ENCODE measurements around the gene LPXN.

LPXN gene

GRCh38 chr11:58615559-58615958, 39.9 kb upstream of the LPXN start:
- Histone ChIP-seq H3K9me2 (replicated peaks; ENCODE audit: low read depth, low read length) (no peaks in the 10 kb centered on the region), H3K4me2 (ENCODE audit: low read depth, low read length, poor library complexity, severe bottlenecking) (no peak overlapping the region), H3K36me3 (ENCODE audit: insufficient read depth, low read length) (peaks cover 100% of the 10 kb centered on the region), H3K27me3 (ENCODE audit: insufficient read depth, low read length, poor library complexity, severe bottlenecking) (no peaks in the 10 kb centered on the region), H2AFZ (ENCODE audit: low read length) (no peak overlapping the region), H3K4me1 (ENCODE audit: insufficient read depth, low read length, poor library complexity, severe bottlenecking) (no peaks in the 10 kb centered on the region), H4K20me1 (ENCODE audit: insufficient read depth, low read length, poor library complexity, severe bottlenecking) (peaks cover 4% of the 10 kb centered on the region), H3F3A (ENCODE audit: low read depth) (no peaks in the 10 kb centered on the region), H3K9ac (ENCODE audit: low read depth, low read length, poor library complexity, severe bottlenecking) (no peak overlapping the region), H3K79me2 (ENCODE audit: insufficient read depth, low read length) (peaks cover 7% of the 10 kb centered on the region; the same call in 1 of the 2 replicates), H3K9me3 (ENCODE audit: insufficient read depth, low read depth, low read length) (no peaks in the 10 kb centered on the region), H3K4me3 (ENCODE audit: low read length, poor library complexity, severe bottlenecking) (no peak overlapping the region)
- TF ChIP-seq CTCF (conservative IDR thresholded peaks at IDR 0.05; ENCODE audit: low read length) (no peak), EZH2phosphoT487 (IDR thresholded peaks at IDR 0.05; ENCODE audit: borderline replicate concordance) (no peak)

- no peak overlapping the region for H2AFZ ChIP-seq (ENCODE audit: low read length)
- TF ChIP-seq CTCF (conservative IDR thresholded peaks at IDR 0.05; ENCODE audit: low read length) (no peak), EZH2phosphoT487 (IDR thresholded peaks at IDR 0.05; ENCODE audit: borderline replicate concordance) (no peak)
- H3K4me1 ChIP-seq (ENCODE audit: insufficient read depth, low read length, poor library complexity, severe bottlenecking): no peaks in the 10 kb centered on the region
- H3K27me3 ChIP-seq (ENCODE audit: insufficient read depth, low read length, poor library complexity, severe bottlenecking): no peaks in the 10 kb centered on the region
- peaks cover 20% of the 10 kb centered on the region for H4K20me1 ChIP-seq (ENCODE audit: insufficient read depth, low read length, poor library complexity, severe bottlenecking)
- no peaks in the 10 kb centered on the region for H3F3A ChIP-seq (ENCODE audit: low read depth)
- no peaks in the 10 kb centered on the region for H3K9me3 ChIP-seq (ENCODE audit: insufficient read depth, low read depth, low read length)
- no peak overlapping the region for H3K4me2 ChIP-seq (ENCODE audit: low read depth, low read length, poor library complexity, severe bottlenecking)
- H3K79me2 ChIP-seq (ENCODE audit: insufficient read depth, low read length): peaks cover 26% of the 10 kb centered on the region
- H3K36me3 ChIP-seq (ENCODE audit: insufficient read depth, low read length): peaks cover 86% of the 10 kb centered on the region
- no peaks in the 10 kb centered on the region for H3K9me2 ChIP-seq (replicated peaks; ENCODE audit: low read depth, low read length)
- no peak overlapping the region for H3K9ac ChIP-seq (ENCODE audit: low read depth, low read length, poor library complexity, severe bottlenecking)
- no peak overlapping the region for H3K4me3 ChIP-seq (ENCODE audit: low read length, poor library complexity, severe bottlenecking)
Measured at GRCh38 chr11:58613228-58613627, 37.6 kb upstream of the LPXN start.

- Histone ChIP-seq H3K4me3 (ENCODE audit: low read length, poor library complexity, severe bottlenecking) (no peak overlapping the region), H3K4me1 (ENCODE audit: insufficient read depth, low read length, poor library complexity, severe bottlenecking) (peaks cover 4% of the 10 kb centered on the region), H3K9me2 (replicated peaks; ENCODE audit: low read depth, low read length) (no peaks in the 10 kb centered on the region), H3K79me2 (ENCODE audit: insufficient read depth, low read length) (peaks cover 61% of the 10 kb centered on the region), H3K9me3 (ENCODE audit: insufficient read depth, low read depth, low read length) (no peaks in the 10 kb centered on the region), H3K4me2 (ENCODE audit: low read depth, low read length, poor library complexity, severe bottlenecking) (no peak overlapping the region), H3K36me3 (ENCODE audit: insufficient read depth, low read length) (peaks cover 51% of the 10 kb centered on the region), H4K20me1 (ENCODE audit: insufficient read depth, low read length, poor library complexity, severe bottlenecking) (peaks cover 51% of the 10 kb centered on the region), H2AFZ (ENCODE audit: low read length) (no peak overlapping the region), H3K9ac (ENCODE audit: low read depth, low read length, poor library complexity, severe bottlenecking) (no peak overlapping the region), H3F3A (ENCODE audit: low read depth) (no peaks in the 10 kb centered on the region), H3K27me3 (ENCODE audit: insufficient read depth, low read length, poor library complexity, severe bottlenecking) (no peaks in the 10 kb centered on the region)
- TF ChIP-seq EZH2phosphoT487 (IDR thresholded peaks at IDR 0.05; ENCODE audit: borderline replicate concordance): no peak
- no peak for TF ChIP-seq CTCF (conservative IDR thresholded peaks at IDR 0.05; ENCODE audit: low read length)
Measured at GRCh38 chr11:58609723-58610122, 34.1 kb upstream of the LPXN start.
